Inflammatory macrophage (primary cell): ENCODE data around the gene SERPINA3.
"Not testable (repeated sequence)": the region's sequence is repeated elsewhere in the genome, so short reads cannot be mapped to it uniquely, and the experiment has no call there.

ENCODE experiments used
- DNase-seq, 2 donors: peaks; one replicate each; pipeline ENCODE4 v3.0.0-alpha.2; 2020 to 2022
- total RNA-seq, 18 experiments: gene quantifications; one replicate each; lab custom pipeline; 2026; ENCODE audit warnings: mixed read lengths in 6 of 18, inconsistent platforms in 2 of 18; lab: John Stamatoyannopoulos, UW

The SERPINA3 gene
- total RNA-seq, result 0 to 0.10 (median 0) reads per million in 18 experiments

GRCh38 chr14:94612174-94612573, at the start of gene SERPINA3:
Gene SERPINA3 (plus strand): TSS chr14:94612391. CDS start chr14:94614442, 2,051 bp downstream.
- DNase-seq, result no peak

GRCh38 chr14:94562941-94563883, 49.0 kb upstream of the SERPINA3 start:
- no peak for DNase-seq

- DNase-seq, result no peak
Measured at GRCh38 chr14:94564381-94564780, 47.8 kb upstream of the SERPINA3 start.

- no peak for DNase-seq
Measured at GRCh38 chr14:94568186-94568585, 44.0 kb upstream of the SERPINA3 start.

- DNase-seq, result no peak
Measured at GRCh38 chr14:94569381-94570001, 42.7 kb upstream of the SERPINA3 start.

GRCh38 chr14:94570002-94570400, 42.2 kb upstream of the SERPINA3 start:
- DNase-seq, result no peak

- DNase-seq, result no peak
Measured at GRCh38 chr14:94570440-94570839, 41.8 kb upstream of the SERPINA3 start.

GRCh38 chr14:94571395-94571794, 40.8 kb upstream of the SERPINA3 start:
- DNase-seq, result no peak

- no peak for DNase-seq
Measured at GRCh38 chr14:94571950-94572349, 40.2 kb upstream of the SERPINA3 start.

GRCh38 chr14:94572637-94573303, 39.4 kb upstream of the SERPINA3 start:
- DNase-seq, result no peak

GRCh38 chr14:94573475-94574277, 38.5 kb upstream of the SERPINA3 start:
- no peak for DNase-seq

- no peak for DNase-seq
Measured at GRCh38 chr14:94574336-94574735, 37.9 kb upstream of the SERPINA3 start.

- no peak for DNase-seq
Measured at GRCh38 chr14:94575730-94576585, 36.2 kb upstream of the SERPINA3 start.

- DNase-seq, result not testable (repeated sequence)
Measured at GRCh38 chr14:94577472-94577871, 34.7 kb upstream of the SERPINA3 start.

GRCh38 chr14:94578712-94579111, 33.5 kb upstream of the SERPINA3 start:
- no peak for DNase-seq

- DNase-seq, result no peak
Measured at GRCh38 chr14:94581127-94581999, 30.8 kb upstream of the SERPINA3 start, which contains the start of gene SERPINA5. Gene SERPINA5 (plus strand): TSS chr14:94581426. CDS start chr14:94587363, 5,937 bp downstream.

GRCh38 chr14:94582199-94582750, 29.9 kb upstream of the SERPINA3 start:
- no peak for DNase-seq

- no peak for DNase-seq
Measured at GRCh38 chr14:94582851-94583250, 29.3 kb upstream of the SERPINA3 start.

GRCh38 chr14:94583557-94583956, 28.6 kb upstream of the SERPINA3 start:
- DNase-seq, result no peak
